Epithelial cell of esophagus (primary cell): ENCODE results near the gene VASP.

Source experiments
- DNase-seq: peaks from one replicate; pipeline ENCODE4 v3.0.0; 2010; ENCODE audit warnings: low read depth
- H3K4me3 ChIP-seq: 2 replicates; pipeline ENCODE4 v1.5.1; 2011; ENCODE audit warnings: mild to moderate bottlenecking, low read length, control low read depth
- CTCF ChIP-seq: IDR thresholded peaks from 2 replicates; pipeline ENCODE4 v1.5.1; 2011; ENCODE audit warnings: low read depth, mild to moderate bottlenecking, low read length, control low read depth, inconsistent platforms; ENCODE audit not compliant: insufficient read depth; ENCODE audit errors: missing control alignments

VASP gene

GRCh38 chr19:45478454-45479238, 28.6 kb upstream of the VASP start:
- peak; percentile 98 for TF ChIP-seq CTCF
- peak; percentile 86 for DNase-seq
- peak overlapping the region; percentile 73 for H3K4me3 ChIP-seq

- DNase-seq: no peak
- H3K4me3 ChIP-seq: no peak overlapping the region
- TF ChIP-seq CTCF: no peak
Measured at GRCh38 chr19:45483033-45483432, 24.2 kb upstream of the VASP start.

GRCh38 chr19:45484273-45484945, 22.9 kb upstream of the VASP start:
- no peak overlapping the region for H3K4me3 ChIP-seq
- TF ChIP-seq CTCF: no peak
- DNase-seq: peak; percentile 88

GRCh38 chr19:45485305-45486077, 21.8 kb upstream of the VASP start:
- H3K4me3 ChIP-seq: peak overlapping the region; percentile 78
- TF ChIP-seq CTCF: peak; percentile 96
- DNase-seq: peak; percentile 96

- H3K4me3 ChIP-seq: no peak overlapping the region
- no peak for TF ChIP-seq CTCF
- no peak for DNase-seq
Measured at GRCh38 chr19:45488708-45489107, 18.6 kb upstream of the VASP start.

- TF ChIP-seq CTCF: no peak
- no peak overlapping the region for H3K4me3 ChIP-seq
- no peak for DNase-seq
Measured at GRCh38 chr19:45489216-45489855, 17.9 kb upstream of the VASP start.
